Liver (tissue), 9 donors: Measurements from ENCODE around the gene PLXND1. TPM values are rescaled to one million over a fixed set of nuclear protein-coding genes. Genes with fewer than 3 reads are reported as not detected.
A peak's percentile ranks its signal among the peaks of the same experiment; 100 is the strongest.

Source experiments
- DNase-seq: peaks from one replicate; pipeline ENCODE4 v3.0.0-alpha.2; 2017; ENCODE audit warnings: low spot score
- H3K27ac ChIP-seq, 2 donors: one replicate each; pipeline ENCODE4 v1.7.0; 2013; ENCODE audit warnings: inconsistent platforms in 2 of 2, low read length in 2 of 2, control low read depth in 1 of 2, low read depth in 1 of 2, mild to moderate bottlenecking in 1 of 2
- H3K27me3 ChIP-seq, 4 donors: one replicate each; pipeline versions ENCODE4 v1.6.1 to v1.7.0; 2013; ENCODE audit warnings: low read length in 3 of 4, inconsistent platforms in 1 of 4, mild to moderate bottlenecking in 1 of 4, moderate library complexity in 1 of 4; ENCODE audit not compliant: control insufficient read depth in 4 of 4, insufficient read depth in 4 of 4
- H3K36me3 ChIP-seq, 4 donors: one replicate each; pipeline versions ENCODE4 v1.6.1 to v1.7.0; 2013; ENCODE audit warnings: low read length in 3 of 4, mild to moderate bottlenecking in 3 of 4, low read depth in 1 of 4, moderate library complexity in 1 of 4; ENCODE audit not compliant: control insufficient read depth in 4 of 4, insufficient read depth in 3 of 4
- H3K4me1 ChIP-seq, 4 donors: one replicate each; pipeline versions ENCODE4 v1.6.1 to v1.7.0; 2013; ENCODE audit warnings: low read length in 3 of 4, mild to moderate bottlenecking in 3 of 4, moderate library complexity in 1 of 4; ENCODE audit not compliant: control insufficient read depth in 4 of 4, insufficient read depth in 4 of 4
- H3K4me3 ChIP-seq, 3 donors: one replicate each; pipeline versions ENCODE4 v1.6.1 to v1.7.0; 2013; ENCODE audit warnings: low read length in 3 of 3, control low read depth in 1 of 3, low read depth in 1 of 3, mild to moderate bottlenecking in 1 of 3
- H3K9ac ChIP-seq, 2 donors: one replicate each; pipeline ENCODE4 v1.7.0; 2013; ENCODE audit warnings: low read length in 2 of 2, mild to moderate bottlenecking in 2 of 2, moderate library complexity in 2 of 2, control low read depth in 1 of 2, low read depth in 1 of 2
- H3K9me3 ChIP-seq, 4 donors: one replicate each; pipeline versions ENCODE4 v1.6.1 to v1.7.0; 2013; ENCODE audit warnings: low read length in 3 of 4; ENCODE audit not compliant: control insufficient read depth in 4 of 4
- EGR1 ChIP-seq, 2 donors: IDR thresholded peaks; 2 replicates each; pipeline ENCODE4 v1.6.1; 2016 to 2018; ENCODE audit warnings: antibody characterized with exemption in 2 of 2, low read depth in 2 of 2
- FOXA1 ChIP-seq: IDR thresholded peaks from 2 replicates; pipeline ENCODE4 v1.6.1; 2016; ENCODE audit warnings: antibody characterized with exemption
- FOXA2 ChIP-seq: IDR thresholded peaks from 2 replicates; pipeline ENCODE4 v1.6.1; 2016; ENCODE audit warnings: antibody characterized with exemption
- GABPA ChIP-seq, 2 donors: IDR thresholded peaks in 1 of 2; conservative IDR thresholded peaks in 1 of 2; 2 replicates each; pipeline ENCODE4 v1.6.1; 2016; ENCODE audit warnings: antibody characterized with exemption in 2 of 2, mild to moderate bottlenecking in 1 of 2, moderate library complexity in 1 of 2
- HNF4A ChIP-seq, 2 donors: conservative IDR thresholded peaks; 2 replicates each; pipeline ENCODE4 v1.6.1; 2016; ENCODE audit warnings: antibody characterized with exemption in 2 of 2, mild to moderate bottlenecking in 2 of 2
- HNF4G ChIP-seq: IDR thresholded peaks from 2 replicates; pipeline ENCODE4 v1.6.1; 2016; ENCODE audit warnings: antibody characterized with exemption
- JUND ChIP-seq, 2 donors: IDR thresholded peaks; 2 replicates each; pipeline ENCODE4 v1.6.1; 2016; ENCODE audit warnings: antibody characterized with exemption in 2 of 2
- NR2F2 ChIP-seq: IDR thresholded peaks from 2 replicates; pipeline ENCODE4 v1.6.1; 2016; ENCODE audit warnings: antibody characterized with exemption
- RAD21 ChIP-seq, 2 donors: IDR thresholded peaks; 2 replicates each; pipeline ENCODE4 v1.6.1; 2016; ENCODE audit warnings: antibody characterized with exemption in 2 of 2, mild to moderate bottlenecking in 2 of 2
- RXRA ChIP-seq, 2 donors: IDR thresholded peaks; 2 replicates each; pipeline ENCODE4 v1.6.1; 2017 to 2018; ENCODE audit warnings: antibody characterized with exemption in 2 of 2, mild to moderate bottlenecking in 1 of 2
- SP1 ChIP-seq: IDR thresholded peaks from 2 replicates; pipeline ENCODE4 v1.6.1; 2018; ENCODE audit warnings: antibody characterized with exemption, mild to moderate bottlenecking
- YY1 ChIP-seq: IDR thresholded peaks from 2 replicates; pipeline ENCODE4 v1.6.1; 2016; ENCODE audit warnings: antibody characterized with exemption, mild to moderate bottlenecking
- WGBS: extraction: QIAGEN DNeasy Blood & Tissue Kit; methylation state at CpG from one replicate; pipeline ENCODE4 v1.1.7; 2013; 5-methylcytosine and 5-hydroxymethylcytosine counted together
- polyA plus RNA-seq, 2 donors: library from polyadenylated mRNA; stranded (reverse) in 1 of 2; unstranded in 1 of 2; fragments of 200-250 nt in 1 of 2; fragments of >200 nt in 1 of 2; fragmentation: Nextera tagmentation in 1 of 2; extraction: Ambion mirVana in 1 of 2; gene quantifications; one replicate each; pipeline versions ENCODE4 v1.2.1 to v1.2.3, GENCODE V29; 2013 to 2015
- total RNA-seq, 2 donors: library from RNA; depleted of rRNA; stranded (reverse); fragments of >200 nt; gene quantifications; one replicate each; pipeline ENCODE4 v1.2.3, GENCODE V29; 2014
- TF ChIP-seq, protein P1 (sequence below): fragments of 150-350 bp; IDR thresholded peaks from 2 replicates; pipeline ENCODE4 v1.5.1; 2017; ENCODE audit warnings: improper control_type of control experiment, low read depth, low read length; ENCODE audit not compliant: missing input control
- TF ChIP-seq, protein P2 (sequence below): IDR thresholded peaks from 2 replicates; pipeline ENCODE4 v1.6.1; 2016; ENCODE audit warnings: antibody characterized with exemption
- TF ChIP-seq, protein P3 (sequence below): IDR thresholded peaks from 2 replicates; pipeline ENCODE4 v1.6.1; 2016; ENCODE audit warnings: antibody characterized with exemption
- TF ChIP-seq, protein P4 (sequence below): IDR thresholded peaks from 2 replicates; pipeline ENCODE4 v1.6.1; 2016; ENCODE audit warnings: antibody characterized with exemption
- donor health status: healthy.
- donor health status: healthy.
- donor health status: healthy.
- donor health status: healthy.
- donor health status: healthy.

The PLXND1 gene
- total and polyA plus RNA-seq, 4 donors: 10.4 to 50.2 (median 32.8) TPM

DNA sequence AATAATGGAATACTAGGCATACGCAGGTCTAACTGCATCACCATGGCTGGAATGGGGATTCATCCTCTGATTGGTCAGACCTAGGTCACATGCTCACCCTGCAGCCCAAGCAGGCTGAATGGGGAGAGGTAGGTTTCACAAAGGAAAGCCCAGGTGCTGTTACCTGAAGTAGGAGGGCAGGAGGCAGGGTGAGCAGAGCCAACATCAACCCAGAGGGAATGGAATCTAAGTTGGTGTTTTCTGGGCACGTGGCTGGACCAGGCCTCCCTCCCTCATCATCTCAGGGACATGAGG is 70.2 kb downstream of the PLXND1 start (continued):
- TF ChIP-seq, protein P1, sequence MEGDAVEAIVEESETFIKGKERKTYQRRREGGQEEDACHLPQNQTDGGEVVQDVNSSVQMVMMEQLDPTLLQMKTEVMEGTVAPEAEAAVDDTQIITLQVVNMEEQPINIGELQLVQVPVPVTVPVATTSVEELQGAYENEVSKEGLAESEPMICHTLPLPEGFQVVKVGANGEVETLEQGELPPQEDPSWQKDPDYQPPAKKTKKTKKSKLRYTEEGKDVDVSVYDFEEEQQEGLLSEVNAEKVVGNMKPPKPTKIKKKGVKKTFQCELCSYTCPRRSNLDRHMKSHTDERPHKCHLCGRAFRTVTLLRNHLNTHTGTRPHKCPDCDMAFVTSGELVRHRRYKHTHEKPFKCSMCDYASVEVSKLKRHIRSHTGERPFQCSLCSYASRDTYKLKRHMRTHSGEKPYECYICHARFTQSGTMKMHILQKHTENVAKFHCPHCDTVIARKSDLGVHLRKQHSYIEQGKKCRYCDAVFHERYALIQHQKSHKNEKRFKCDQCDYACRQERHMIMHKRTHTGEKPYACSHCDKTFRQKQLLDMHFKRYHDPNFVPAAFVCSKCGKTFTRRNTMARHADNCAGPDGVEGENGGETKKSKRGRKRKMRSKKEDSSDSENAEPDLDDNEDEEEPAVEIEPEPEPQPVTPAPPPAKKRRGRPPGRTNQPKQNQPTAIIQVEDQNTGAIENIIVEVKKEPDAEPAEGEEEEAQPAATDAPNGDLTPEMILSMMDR: no peak
- TF ChIP-seq YY1 (no peak), RXRA (IDR thresholded peaks at IDR 0.05) (no peak), FOXA1 (no peak), EGR1 (IDR thresholded peaks at IDR 0.05; ENCODE audit: low read depth in 2 of 2) (no peak), FOXA2 (no peak), SP1 (no peak), GABPA (IDR thresholded peaks at IDR 0.05 in 1 of 2, conservative IDR thresholded peaks at IDR 0.05 in 1 of 2) (no peak), HNF4A (conservative IDR thresholded peaks at IDR 0.05) (no peak), HNF4G (no peak)
- TF ChIP-seq, protein P2, sequence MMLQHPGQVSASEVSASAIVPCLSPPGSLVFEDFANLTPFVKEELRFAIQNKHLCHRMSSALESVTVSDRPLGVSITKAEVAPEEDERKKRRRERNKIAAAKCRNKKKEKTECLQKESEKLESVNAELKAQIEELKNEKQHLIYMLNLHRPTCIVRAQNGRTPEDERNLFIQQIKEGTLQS: no peak

DNA sequence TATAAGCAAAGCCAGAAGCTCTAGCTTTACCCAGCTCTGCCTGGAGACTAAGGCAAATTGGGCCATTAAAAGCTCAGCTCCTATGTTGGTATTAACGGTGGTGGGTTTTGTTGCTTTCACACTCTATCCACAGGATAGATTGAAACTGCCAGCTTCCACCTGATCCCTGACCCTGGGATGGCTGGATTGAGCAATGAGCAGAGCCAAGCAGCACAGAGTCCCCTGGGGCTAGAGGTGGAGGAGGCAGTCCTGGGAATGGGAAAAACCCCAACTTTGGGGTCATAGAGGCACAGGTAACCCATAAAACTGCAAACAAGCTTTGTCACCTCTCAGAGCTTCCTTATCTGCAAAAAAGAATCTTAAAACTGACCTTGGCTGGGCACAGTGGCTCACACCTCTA is 71.4 kb downstream of the PLXND1 start:
- no peak overlapping the region for H3K27ac ChIP-seq
- H3K9me3 ChIP-seq: no peaks in the 10 kb centered on the region
- no peak for DNase-seq
- no peaks in the 10 kb centered on the region for H3K27me3 ChIP-seq
- H3K4me1 ChIP-seq: no peaks in the 10 kb centered on the region
- H3K9ac ChIP-seq: no peak overlapping the region
- no peak overlapping the region for H3K4me3 ChIP-seq
- WGBS: 57% methylated on average over 1 of the region's 1 CpG
- no peak for TF ChIP-seq SP1
- TF ChIP-seq EGR1 (IDR thresholded peaks at IDR 0.05; ENCODE audit: low read depth in 2 of 2): no peak
- TF ChIP-seq, protein P3, sequence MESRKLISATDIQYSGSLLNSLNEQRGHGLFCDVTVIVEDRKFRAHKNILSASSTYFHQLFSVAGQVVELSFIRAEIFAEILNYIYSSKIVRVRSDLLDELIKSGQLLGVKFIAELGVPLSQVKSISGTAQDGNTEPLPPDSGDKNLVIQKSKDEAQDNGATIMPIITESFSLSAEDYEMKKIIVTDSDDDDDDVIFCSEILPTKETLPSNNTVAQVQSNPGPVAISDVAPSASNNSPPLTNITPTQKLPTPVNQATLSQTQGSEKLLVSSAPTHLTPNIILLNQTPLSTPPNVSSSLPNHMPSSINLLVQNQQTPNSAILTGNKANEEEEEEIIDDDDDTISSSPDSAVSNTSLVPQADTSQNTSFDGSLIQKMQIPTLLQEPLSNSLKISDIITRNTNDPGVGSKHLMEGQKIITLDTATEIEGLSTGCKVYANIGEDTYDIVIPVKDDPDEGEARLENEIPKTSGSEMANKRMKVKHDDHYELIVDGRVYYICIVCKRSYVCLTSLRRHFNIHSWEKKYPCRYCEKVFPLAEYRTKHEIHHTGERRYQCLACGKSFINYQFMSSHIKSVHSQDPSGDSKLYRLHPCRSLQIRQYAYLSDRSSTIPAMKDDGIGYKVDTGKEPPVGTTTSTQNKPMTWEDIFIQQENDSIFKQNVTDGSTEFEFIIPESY: no peak
- no peak for TF ChIP-seq JUND (IDR thresholded peaks at IDR 0.05)
- TF ChIP-seq HNF4A (conservative IDR thresholded peaks at IDR 0.05): peak; percentile 30 to 42
- no peak for TF ChIP-seq NR2F2
- H3K36me3 ChIP-seq: no peaks in the 10 kb centered on the region

DNA sequence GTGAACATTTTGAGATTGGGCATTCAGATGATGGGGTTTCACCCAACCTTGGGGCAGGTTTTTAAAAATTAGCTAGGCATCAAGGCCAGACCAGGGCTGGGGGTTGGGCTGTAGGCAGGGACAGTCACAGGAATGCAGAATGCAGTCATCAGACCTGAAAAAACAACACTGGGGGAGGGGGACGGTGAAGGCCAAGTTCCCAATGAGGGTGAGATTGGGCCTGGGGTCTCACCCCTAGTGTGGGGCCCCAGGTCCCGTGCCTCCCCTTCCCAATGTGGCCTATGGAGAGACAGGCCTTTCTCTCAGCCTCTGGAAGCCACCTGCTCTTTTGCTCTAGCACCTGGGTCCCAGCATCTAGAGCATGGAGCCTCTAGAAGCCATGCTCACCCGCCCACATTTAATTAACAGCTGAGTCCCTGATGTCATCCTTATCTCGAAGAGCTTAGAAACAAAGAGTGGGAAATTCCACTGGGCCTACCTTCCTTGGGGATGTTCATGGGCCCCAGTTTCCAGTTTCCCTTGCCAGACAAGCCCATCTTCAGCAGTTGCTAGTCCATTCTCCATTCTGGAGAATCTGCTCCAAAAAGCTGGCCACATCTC is 71.9 kb downstream of the PLXND1 start:
- no peaks in the 10 kb centered on the region for H3K36me3 ChIP-seq
- H3K4me3 ChIP-seq: no peak overlapping the region
- no peaks in the 10 kb centered on the region for H3K9me3 ChIP-seq
- TF ChIP-seq JUND (IDR thresholded peaks at IDR 0.05): no peak
- TF ChIP-seq, protein P4, sequence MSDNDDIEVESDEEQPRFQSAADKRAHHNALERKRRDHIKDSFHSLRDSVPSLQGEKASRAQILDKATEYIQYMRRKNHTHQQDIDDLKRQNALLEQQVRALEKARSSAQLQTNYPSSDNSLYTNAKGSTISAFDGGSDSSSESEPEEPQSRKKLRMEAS: no peak
- TF ChIP-seq, protein P2: no peak
- no peak for TF ChIP-seq GABPA (IDR thresholded peaks at IDR 0.05 in 1 of 2, conservative IDR thresholded peaks at IDR 0.05 in 1 of 2)
- no peak for TF ChIP-seq RAD21 (IDR thresholded peaks at IDR 0.05)
- TF ChIP-seq FOXA1: no peak
- TF ChIP-seq RXRA (IDR thresholded peaks at IDR 0.05): no peak
- no peak for TF ChIP-seq YY1
- no peak for DNase-seq
- no peaks in the 10 kb centered on the region for H3K27me3 ChIP-seq
- H3K9ac ChIP-seq: no peak overlapping the region
- H3K4me1 ChIP-seq: no peaks in the 10 kb centered on the region
- WGBS: 90% methylated on average over 4 of the region's 4 CpGs
- no peak overlapping the region for H3K27ac ChIP-seq
